ENCODE data around the gene FGF18.
"Not testable (repeated sequence)": the region's sequence is repeated elsewhere in the genome, so short reads cannot be mapped to it uniquely, and the experiment has no call there.

FGF18 gene

DNA sequence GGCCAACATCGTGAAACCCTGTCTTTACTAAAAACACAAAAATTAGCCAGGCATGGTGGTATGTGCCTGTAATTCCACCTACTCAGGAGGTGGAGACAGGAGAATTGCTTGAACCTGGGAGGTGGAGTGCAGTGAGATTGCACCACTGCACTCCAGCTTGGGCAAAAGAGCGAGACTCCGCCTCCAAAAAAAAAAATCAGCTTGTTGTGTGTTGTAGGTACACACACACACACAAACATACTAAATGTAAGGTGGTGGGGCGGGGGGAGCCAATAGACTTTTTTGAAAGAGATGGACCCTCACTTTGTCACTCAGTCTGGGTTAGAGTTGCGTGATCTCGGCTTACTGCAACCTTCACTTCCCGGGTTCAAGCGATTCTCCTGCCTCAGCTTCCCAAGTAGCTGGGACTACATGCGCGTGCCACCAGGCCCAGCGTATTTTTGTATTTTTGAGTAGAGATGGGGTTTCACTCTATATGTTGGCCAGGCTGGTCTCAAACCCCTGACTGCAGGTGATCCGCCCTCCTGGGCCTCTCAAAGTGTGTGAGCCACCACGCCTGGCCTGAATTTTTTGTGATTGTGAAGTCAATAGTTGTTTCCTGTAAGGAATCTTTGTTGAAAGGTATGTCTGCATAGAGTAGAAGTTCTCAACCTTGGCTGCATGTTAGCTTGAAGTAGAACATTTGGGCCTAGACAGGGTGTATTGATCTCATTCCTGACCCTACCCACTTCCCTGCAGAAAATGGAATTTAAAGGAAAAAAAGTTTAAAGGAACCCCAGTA lies 18.1 kb upstream of the FGF18 start:
- no peak for DNase-seq

GRCh38 chr5:171402751-171403150 lies 16.7 kb upstream of the FGF18 start:
- not testable (repeated sequence) for DNase-seq

DNA sequence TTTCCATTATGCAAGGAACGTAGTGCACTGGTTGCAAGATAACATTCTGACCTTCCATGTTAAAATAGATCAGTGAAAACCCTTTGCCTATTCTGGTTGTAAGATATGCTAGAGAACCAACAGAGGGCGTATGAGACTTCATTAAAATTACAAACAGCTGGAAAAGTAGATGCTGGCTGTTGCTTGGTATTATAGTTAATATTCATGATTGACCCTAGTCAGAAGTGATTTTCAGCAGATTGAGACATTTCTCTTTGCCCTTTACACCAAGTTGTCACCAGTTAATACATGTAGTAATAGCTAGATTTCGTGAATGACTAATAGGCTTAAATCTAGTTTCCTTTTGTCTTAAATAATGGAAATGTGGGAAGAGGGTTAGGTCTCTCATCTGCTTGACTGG lies 13.8 kb upstream of the FGF18 start:
- no peak for DNase-seq

DNA sequence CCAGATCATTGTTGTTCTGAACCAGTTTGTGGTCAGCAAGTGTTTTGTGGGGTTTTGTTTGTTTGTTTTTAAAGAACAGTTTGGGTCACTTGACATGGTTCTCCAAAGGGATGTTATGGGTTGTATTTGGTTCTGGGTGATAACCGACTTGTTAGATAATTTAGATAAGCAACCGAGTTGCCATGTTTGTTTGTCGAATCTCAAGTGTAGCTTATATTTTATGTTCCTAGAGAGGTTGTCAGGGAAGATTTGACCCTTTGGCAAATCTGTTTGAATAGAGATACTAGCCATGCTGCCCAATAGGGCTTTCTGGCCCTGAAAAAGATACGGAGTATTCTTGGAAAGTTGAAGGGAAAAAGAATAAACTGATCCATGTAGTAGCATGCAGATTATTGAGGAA lies 12.2 kb upstream of the FGF18 start:
- DNase-seq = no peak

GRCh38 chr5:171409164-171410136 lies 10.0 kb upstream of the FGF18 start:
- DNase-seq = no peak

DNA sequence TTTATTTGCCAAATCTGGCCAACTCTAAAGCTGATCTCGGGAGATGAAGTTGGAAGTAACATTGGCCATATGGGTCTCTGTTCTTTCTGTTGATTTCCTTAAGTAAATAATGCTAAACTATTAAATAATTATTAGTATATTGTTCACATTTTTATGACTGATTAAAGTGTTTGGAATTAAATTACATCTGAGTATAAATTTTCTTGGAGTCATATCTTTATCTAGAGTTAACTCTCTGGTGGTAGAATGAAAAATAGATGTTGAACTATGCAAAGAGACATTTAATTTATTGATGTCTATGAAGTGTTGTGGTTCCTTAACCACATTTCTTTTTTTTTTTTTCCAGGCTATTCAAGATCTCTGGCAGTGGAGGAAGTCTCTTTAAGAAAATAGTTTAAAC lies 9.3 kb upstream of the FGF18 start:
- no peak for DNase-seq

DNA sequence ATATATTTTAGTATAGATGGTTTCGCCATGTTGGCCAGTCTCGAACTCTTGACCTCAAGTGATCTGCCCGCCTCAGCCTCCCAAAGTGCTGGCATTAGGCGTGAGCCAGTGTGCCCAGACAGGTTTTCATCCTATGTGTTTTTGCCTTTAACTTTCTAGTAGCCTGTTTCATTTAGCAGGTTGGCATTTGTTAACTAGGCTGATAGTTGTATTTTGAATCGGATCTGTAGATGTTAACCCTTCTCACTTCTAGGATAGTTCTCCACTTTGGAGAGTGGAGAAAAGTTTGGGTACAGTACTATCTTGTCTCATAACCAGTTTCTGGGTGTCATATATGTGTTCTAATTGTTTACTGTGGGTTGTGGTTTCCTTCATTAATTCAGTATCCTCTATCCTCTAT lies 7.3 kb upstream of the FGF18 start:
- DNase-seq = no peak

GRCh38 chr5:171413153-171413910 lies 6.1 kb upstream of the FGF18 start:
- DNase-seq = no peak

- not testable (repeated sequence) for DNase-seq
These were observed 5.5 kb upstream of the FGF18 start for GRCh38 chr5:171413993-171414392.

DNA sequence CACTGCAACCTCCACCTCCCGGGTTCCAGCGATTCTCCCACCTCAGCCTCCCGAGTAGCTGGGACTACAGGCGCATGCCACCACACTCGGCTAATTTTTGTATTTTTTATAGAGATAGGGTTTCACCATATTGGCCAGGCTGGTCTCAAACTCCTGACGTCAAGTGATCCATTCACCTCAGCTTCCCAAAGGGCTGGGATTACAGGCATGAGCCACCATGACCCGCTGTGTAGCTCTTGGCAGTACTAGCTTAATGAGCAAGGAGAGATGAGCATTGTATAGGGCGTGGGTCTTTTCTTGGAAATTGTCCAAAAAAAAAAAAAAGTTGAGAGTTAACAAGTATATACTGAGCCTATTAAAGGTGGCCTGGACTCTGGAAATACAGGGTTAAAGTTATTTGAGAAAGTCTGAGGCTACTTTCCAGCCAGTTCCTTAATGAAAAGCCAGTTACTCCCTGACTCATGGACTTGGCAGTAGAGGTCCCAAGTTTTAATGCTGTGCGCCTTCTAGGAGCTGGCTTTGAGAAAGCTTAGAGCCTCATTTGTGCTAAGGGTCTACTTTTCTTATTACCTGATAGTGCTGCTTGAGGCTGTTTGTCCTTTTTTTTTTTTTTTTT lies 4.2 kb upstream of the FGF18 start:
- no peak for DNase-seq

DNA sequence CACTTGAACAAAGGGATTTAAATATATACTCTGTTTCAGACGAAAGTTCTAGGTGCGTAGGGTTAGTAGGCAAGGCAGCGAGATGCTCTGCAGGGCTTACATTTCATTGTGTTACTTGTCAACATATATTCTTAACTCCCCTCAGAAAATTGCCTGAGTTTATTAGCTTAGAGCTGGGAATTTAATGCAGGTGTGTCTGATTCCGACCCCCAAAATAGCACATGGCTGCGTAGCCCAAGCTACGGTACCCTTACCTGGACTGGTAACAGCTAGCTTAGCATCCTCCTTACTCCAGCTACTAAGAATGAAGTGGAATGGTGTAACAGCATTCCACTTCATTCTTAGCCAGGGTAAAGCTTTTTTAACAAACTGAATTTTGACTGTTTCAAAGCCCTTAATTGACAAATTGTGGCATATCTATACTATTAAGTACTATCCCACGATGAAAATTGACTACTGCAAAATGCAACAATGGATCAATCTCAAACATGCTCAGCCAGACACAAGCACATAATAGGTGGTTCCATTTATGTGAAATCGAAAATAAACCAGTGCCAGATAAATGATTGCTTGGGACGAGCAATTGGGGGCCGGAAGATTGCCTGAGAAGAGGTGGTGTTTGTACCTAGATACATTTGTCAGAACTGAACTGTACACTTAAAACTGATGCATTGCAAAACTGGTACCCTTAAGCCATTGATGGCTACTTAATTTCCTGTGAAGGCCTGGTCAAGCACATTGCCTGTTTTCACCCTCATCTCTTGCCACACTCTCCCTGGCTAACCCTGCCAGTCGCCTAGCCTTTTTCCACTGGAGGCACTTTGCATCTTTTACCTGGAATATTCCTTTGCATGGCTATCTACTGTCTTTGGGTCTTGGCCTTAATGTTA lies 3.0 kb upstream of the FGF18 start:
- no peak for DNase-seq

DNA sequence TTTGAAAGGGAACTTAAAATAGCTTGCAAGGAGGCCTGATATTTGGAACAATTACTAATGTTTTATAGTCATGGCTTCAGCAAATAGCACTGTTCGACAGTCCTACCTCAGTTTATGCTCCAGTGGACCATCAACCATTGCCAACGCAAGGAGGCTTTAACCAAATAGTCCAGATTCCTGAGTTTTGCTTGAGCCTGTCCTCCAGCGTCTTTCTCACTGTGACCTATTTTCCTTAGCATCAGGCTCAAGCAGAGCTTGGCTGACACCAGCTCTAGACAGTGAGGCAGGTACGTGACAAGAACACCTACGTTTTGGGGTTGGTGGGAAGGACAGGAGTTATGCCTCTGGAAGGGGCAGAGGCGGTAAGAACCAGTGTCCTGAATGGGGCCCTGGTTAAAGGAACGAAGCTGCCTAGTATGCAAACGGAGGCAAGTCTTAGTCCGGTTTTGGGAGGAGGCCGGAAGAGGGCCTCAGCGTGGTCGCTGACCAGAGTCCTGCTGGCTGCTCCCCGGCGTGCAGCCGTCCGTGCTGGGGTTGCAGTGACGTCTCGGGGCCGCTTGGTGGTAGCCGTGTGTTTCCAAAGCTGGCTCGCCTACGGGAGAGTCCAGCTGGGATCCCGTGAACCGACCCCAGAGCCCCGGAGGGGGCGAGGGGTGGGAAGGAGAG lies 998 bp upstream of the FGF18 start:
- DNase-seq = no peak

GRCh38 chr5:171419688-171420430 lies 412 bp downstream of the FGF18 start:
- DNase-seq = no peak

- peak; percentile 85 for DNase-seq
These were observed 1.2 kb downstream of the FGF18 start for GRCh38 chr5:171420431-171421241.

DNA sequence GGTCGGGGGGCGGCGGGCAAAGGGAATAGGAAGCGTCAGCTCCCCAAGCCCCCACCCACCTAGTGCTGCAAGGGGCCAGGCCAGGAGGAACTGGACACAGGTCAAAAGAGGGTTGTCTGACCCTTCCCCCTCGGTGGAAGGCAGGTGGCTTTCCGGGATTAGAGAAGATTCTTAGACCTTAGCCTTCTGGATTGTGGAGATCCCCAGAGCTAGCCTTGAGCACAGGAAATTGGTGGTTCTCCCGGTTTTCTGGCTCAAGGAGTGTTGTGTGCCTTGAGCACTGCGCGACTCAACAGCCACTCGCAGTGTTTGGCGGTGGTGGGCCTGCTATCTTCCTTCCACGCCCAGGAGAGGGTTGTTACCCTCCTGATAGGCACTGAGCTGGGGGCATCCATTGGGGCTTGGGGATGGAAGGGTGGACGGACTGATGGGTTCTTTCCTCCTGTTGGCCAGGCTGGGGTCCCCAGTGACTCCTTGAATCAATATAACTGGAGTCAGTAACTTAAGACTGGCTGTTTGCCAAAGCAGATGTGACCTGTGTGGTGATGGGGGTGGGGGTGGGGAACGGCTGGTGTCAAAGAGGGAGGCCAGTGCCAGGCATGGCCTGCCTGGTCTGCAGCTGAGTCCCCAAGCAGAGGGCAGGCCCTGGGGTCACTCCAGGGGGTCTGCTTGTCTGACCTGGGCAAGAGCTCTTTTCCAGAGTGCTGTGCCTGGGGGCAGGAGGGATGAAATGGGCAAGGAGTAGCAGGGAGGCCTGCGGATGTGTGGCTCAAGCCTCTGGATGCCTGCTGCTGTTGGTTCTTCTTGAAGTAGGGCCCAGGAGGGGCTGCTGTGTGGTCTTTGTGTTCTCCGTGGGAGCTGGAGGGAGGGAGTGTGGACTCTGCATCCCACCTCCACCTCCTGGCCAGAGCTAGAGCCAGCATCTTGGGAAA lies 2.1 kb downstream of the FGF18 start:
- DNase-seq = no peak

- DNase-seq = no peak
These were observed 3.0 kb downstream of the FGF18 start for GRCh38 chr5:171422495-171422894.

- DNase-seq = no peak
These were observed 3.6 kb downstream of the FGF18 start for GRCh38 chr5:171422902-171423663.

- no peak for DNase-seq
These were observed 5.3 kb downstream of the FGF18 start for GRCh38 chr5:171424726-171425125.
